ENCODE data around the gene RIT1.

RIT1 gene

DNA sequence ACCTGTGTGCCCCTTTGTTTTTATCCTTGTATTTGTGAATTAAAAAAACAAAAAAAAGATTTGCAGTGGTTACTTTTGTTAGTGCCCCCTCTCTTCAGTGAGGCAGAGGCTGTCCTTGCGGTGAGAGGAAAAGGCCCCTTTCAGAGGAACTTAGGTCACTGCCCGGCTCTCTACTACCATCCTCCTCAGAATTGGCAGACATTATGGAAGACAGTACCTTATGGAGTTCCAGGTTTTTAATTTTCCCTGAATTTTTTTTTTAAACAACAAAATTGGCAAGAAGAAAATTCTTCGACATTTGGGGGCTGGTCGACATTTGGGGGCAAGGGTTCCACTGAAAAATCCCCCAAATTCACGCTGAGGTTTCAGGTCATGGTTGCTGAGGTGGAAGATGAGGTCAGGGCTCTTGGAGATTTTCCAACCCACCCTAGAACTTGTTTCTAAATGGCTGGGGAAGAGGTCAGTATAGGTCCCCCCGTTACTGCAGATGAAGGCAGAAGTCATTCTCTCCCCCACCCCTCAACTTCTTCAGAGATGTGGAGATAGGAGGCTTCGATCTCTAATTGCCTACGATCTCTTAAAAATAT lies 35.6 kb upstream of the RIT1 start:
- H3K27me3 ChIP-seq (ENCODE audit: insufficient read depth, low read length): no peaks in the 10 kb centered on the region
- no peak overlapping the region for H3K4me3 ChIP-seq (ENCODE audit: low read depth, low read length)
- H3K79me2 ChIP-seq (ENCODE audit: control insufficient read depth, insufficient read depth, low read length, unreplicated experiment): no peaks in the 10 kb centered on the region
- H3K36me3 ChIP-seq (ENCODE audit: insufficient read depth, low read length): peaks cover 28% of the 10 kb centered on the region; the same call in 1 of the 2 replicates
- no peak overlapping the region for H2AFZ ChIP-seq (ENCODE audit: low read length, unreplicated experiment)
- peaks cover 6% of the 10 kb centered on the region for H3K4me1 ChIP-seq (ENCODE audit: control insufficient read depth, insufficient read depth, low read length, unreplicated experiment)
- no peak overlapping the region for H3K27ac ChIP-seq (ENCODE audit: low read depth, low read length)

- H3K4me1 ChIP-seq (ENCODE audit: control insufficient read depth, insufficient read depth, low read length, unreplicated experiment): peaks cover 24% of the 10 kb centered on the region
- H3K27me3 ChIP-seq (ENCODE audit: insufficient read depth, low read length): no peaks in the 10 kb centered on the region
- no peak overlapping the region for H3K4me3 ChIP-seq (ENCODE audit: low read depth, low read length)
- H3K36me3 ChIP-seq (ENCODE audit: insufficient read depth, low read length): peaks cover 17% of the 10 kb centered on the region; the same call in 1 of the 2 replicates
- no peak overlapping the region for H2AFZ ChIP-seq (ENCODE audit: low read length, unreplicated experiment)
- H3K79me2 ChIP-seq (ENCODE audit: control insufficient read depth, insufficient read depth, low read length, unreplicated experiment): no peaks in the 10 kb centered on the region
- no peak overlapping the region for H3K27ac ChIP-seq (ENCODE audit: low read depth, low read length)
Observed at GRCh38 chr1:155944444-155944799, 33.3 kb upstream of the RIT1 start.

GRCh38 chr1:155942578-155943141 lies 31.5 kb upstream of the RIT1 start:
- H3K36me3 ChIP-seq (ENCODE audit: insufficient read depth, low read length): peaks cover 11% of the 10 kb centered on the region; the same call in 1 of the 2 replicates
- H3K27me3 ChIP-seq (ENCODE audit: insufficient read depth, low read length): no peaks in the 10 kb centered on the region
- no peak overlapping the region for H3K4me3 ChIP-seq (ENCODE audit: low read depth, low read length)
- peaks cover 24% of the 10 kb centered on the region for H3K4me1 ChIP-seq (ENCODE audit: control insufficient read depth, insufficient read depth, low read length, unreplicated experiment)
- H3K79me2 ChIP-seq (ENCODE audit: control insufficient read depth, insufficient read depth, low read length, unreplicated experiment): no peaks in the 10 kb centered on the region
- no peak overlapping the region for H3K27ac ChIP-seq (ENCODE audit: low read depth, low read length)
- no peak overlapping the region for H2AFZ ChIP-seq (ENCODE audit: low read length, unreplicated experiment)

DNA sequence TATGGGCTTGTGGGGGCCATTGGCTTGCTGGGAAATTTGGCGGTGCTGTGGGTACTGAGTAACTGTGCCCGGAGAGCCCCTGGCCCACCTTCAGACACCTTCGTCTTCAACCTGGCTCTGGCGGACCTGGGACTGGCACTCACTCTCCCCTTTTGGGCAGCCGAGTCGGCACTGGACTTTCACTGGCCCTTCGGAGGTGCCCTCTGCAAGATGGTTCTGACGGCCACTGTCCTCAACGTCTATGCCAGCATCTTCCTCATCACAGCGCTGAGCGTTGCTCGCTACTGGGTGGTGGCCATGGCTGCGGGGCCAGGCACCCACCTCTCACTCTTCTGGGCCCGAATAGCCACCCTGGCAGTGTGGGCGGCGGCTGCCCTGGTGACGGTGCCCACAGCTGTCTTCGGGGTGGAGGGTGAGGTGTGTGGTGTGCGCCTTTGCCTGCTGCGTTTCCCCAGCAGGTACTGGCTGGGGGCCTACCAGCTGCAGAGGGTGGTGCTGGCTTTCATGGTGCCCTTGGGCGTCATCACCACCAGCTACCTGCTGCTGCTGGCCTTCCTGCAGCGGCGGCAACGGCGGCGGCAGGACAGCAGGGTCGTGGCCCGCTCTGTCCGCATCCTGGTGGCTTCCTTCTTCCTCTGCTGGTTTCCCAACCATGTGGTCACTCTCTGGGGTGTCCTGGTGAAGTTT lies 30.8 kb upstream of the RIT1 start:
- H3K36me3 ChIP-seq (ENCODE audit: insufficient read depth, low read length): peaks cover 11% of the 10 kb centered on the region; the same call in 1 of the 2 replicates
- no peaks in the 10 kb centered on the region for H3K27me3 ChIP-seq (ENCODE audit: insufficient read depth, low read length)
- H3K4me3 ChIP-seq (ENCODE audit: low read depth, low read length): no peak overlapping the region
- H3K79me2 ChIP-seq (ENCODE audit: control insufficient read depth, insufficient read depth, low read length, unreplicated experiment): no peaks in the 10 kb centered on the region
- H2AFZ ChIP-seq (ENCODE audit: low read length, unreplicated experiment): no peak overlapping the region
- H3K4me1 ChIP-seq (ENCODE audit: control insufficient read depth, insufficient read depth, low read length, unreplicated experiment): peaks cover 24% of the 10 kb centered on the region
- peak overlapping the region; percentile 15; the same call in 1 of the 2 replicates for H3K27ac ChIP-seq (ENCODE audit: low read depth, low read length)

GRCh38 chr1:155940993-155941844 lies 30.1 kb upstream of the RIT1 start, which contains the start of gene RXFP4:
TSS of gene RXFP4 (plus strand) at chr1:155941638. CDS start at chr1:155941710, 72 bp downstream.
- H3K36me3 ChIP-seq (ENCODE audit: insufficient read depth, low read length): peaks cover 3% of the 10 kb centered on the region; the same call in 1 of the 2 replicates
- H3K79me2 ChIP-seq (ENCODE audit: control insufficient read depth, insufficient read depth, low read length, unreplicated experiment): no peaks in the 10 kb centered on the region
- peak within 1 kb of the TSS; percentile 15 for H3K27ac ChIP-seq (ENCODE audit: low read depth, low read length)
- no peak within 1 kb of the TSS for H2AFZ ChIP-seq (ENCODE audit: low read length, unreplicated experiment)
- H3K4me1 ChIP-seq (ENCODE audit: control insufficient read depth, insufficient read depth, low read length, unreplicated experiment): peaks cover 24% of the 10 kb centered on the region
- H3K27me3 ChIP-seq (ENCODE audit: insufficient read depth, low read length): no peaks in the 10 kb centered on the region
- H3K4me3 ChIP-seq (ENCODE audit: low read depth, low read length): no peak within 1 kb of the TSS; the same call in 1 of the 2 replicates

- Histone ChIP-seq H3K27ac (ENCODE audit: low read depth, low read length) (peak overlapping the region; percentile 15), H2AFZ (ENCODE audit: low read length, unreplicated experiment) (no peak overlapping the region), H3K4me1 (ENCODE audit: control insufficient read depth, insufficient read depth, low read length, unreplicated experiment) (peaks cover 24% of the 10 kb centered on the region)
Observed at GRCh38 chr1:155940482-155940992, 29.4 kb upstream of the RIT1 start.

GRCh38 chr1:155938220-155938627 lies 27.1 kb upstream of the RIT1 start:
- Histone ChIP-seq H3K27me3 (ENCODE audit: insufficient read depth, low read length) (no peaks in the 10 kb centered on the region), H3K27ac (ENCODE audit: low read depth, low read length) (no peak overlapping the region), H3K36me3 (ENCODE audit: insufficient read depth, low read length) (peaks cover 3% of the 10 kb centered on the region; the same call in 1 of the 2 replicates), H2AFZ (ENCODE audit: low read length, unreplicated experiment) (no peak overlapping the region), H3K4me3 (ENCODE audit: low read depth, low read length) (no peak overlapping the region), H3K4me1 (ENCODE audit: control insufficient read depth, insufficient read depth, low read length, unreplicated experiment) (peaks cover 24% of the 10 kb centered on the region), H3K79me2 (ENCODE audit: control insufficient read depth, insufficient read depth, low read length, unreplicated experiment) (peaks cover 14% of the 10 kb centered on the region)

More at GRCh38 chr1:155940482-155940992, 29.4 kb upstream of the RIT1 start:
- Histone ChIP-seq H3K27me3 (ENCODE audit: insufficient read depth, low read length) (no peaks in the 10 kb centered on the region), H3K79me2 (ENCODE audit: control insufficient read depth, insufficient read depth, low read length, unreplicated experiment) (no peaks in the 10 kb centered on the region), H3K4me3 (ENCODE audit: low read depth, low read length) (no peak overlapping the region; the same call in 1 of the 2 replicates), H3K36me3 (ENCODE audit: insufficient read depth, low read length) (no peaks in the 10 kb centered on the region)

DNA sequence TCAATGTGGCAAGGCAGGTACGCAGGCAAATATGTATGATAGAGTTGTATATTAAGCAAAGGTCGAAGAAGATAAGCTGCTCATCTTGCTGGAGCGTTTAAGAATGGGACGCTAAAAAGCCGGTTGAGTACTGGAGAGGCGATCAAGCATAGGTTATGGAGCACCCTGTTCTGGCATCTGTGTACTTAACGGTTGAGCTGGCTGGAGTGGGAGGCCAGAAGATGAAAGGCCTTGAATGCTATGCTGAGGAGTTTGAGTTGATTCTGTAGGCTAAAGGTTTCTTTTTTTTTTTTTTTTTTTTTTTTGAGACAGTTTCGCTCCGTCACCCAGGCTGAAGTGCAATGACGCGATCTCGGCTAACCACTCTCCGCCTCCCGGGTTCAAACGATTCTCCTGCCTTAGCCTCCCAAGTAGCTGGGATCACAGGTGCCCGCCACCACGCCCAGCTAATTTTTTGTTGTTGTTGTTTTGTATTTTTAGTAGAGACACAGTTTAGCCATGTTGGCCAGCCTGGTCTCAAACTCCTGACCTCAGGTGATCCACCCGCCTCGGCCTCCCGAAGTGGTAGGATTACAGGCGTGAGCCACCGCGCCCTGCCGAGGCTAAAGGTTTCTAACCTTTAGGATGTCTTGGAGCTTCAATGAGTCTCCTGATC lies 23.9 kb upstream of the RIT1 start:
- Histone ChIP-seq H3K4me1 (ENCODE audit: control insufficient read depth, insufficient read depth, low read length, unreplicated experiment) (peaks cover 30% of the 10 kb centered on the region), H3K27ac (ENCODE audit: low read depth, low read length) (peak overlapping the region; percentile 77), H3K79me2 (ENCODE audit: control insufficient read depth, insufficient read depth, low read length, unreplicated experiment) (peaks cover 45% of the 10 kb centered on the region), H3K36me3 (ENCODE audit: insufficient read depth, low read length) (peaks cover 20% of the 10 kb centered on the region), H2AFZ (ENCODE audit: low read length, unreplicated experiment) (peak overlapping the region; percentile 58), H3K27me3 (ENCODE audit: insufficient read depth, low read length) (no peaks in the 10 kb centered on the region), H3K4me3 (ENCODE audit: low read depth, low read length) (peak overlapping the region; percentile 92)

- Histone ChIP-seq H3K4me3 (ENCODE audit: low read depth, low read length) (peak within 1 kb of the TSS; percentile 92), H3K27me3 (ENCODE audit: insufficient read depth, low read length) (no peaks in the 10 kb centered on the region), H3K36me3 (ENCODE audit: insufficient read depth, low read length) (peaks cover 23% of the 10 kb centered on the region), H3K79me2 (ENCODE audit: control insufficient read depth, insufficient read depth, low read length, unreplicated experiment) (peaks cover 50% of the 10 kb centered on the region), H3K4me1 (ENCODE audit: control insufficient read depth, insufficient read depth, low read length, unreplicated experiment) (peaks cover 32% of the 10 kb centered on the region), H3K27ac (ENCODE audit: low read depth, low read length) (peak within 1 kb of the TSS; percentile 77), H2AFZ (ENCODE audit: low read length, unreplicated experiment) (peak within 1 kb of the TSS; percentile 58)
Observed at GRCh38 chr1:155934097-155934935, 23.2 kb upstream of the RIT1 start, which contains the start of gene KHDC4. TSS of gene KHDC4 (minus strand) at chr1:155934413. CDS start at chr1:155934373, 40 bp downstream.

All from ACC112 (cell line).